B cell (primary cell): ENCODE measurements around the gene RANBP10. TPM values are rescaled to one million over a fixed set of nuclear protein-coding genes. Genes with fewer than 3 reads are reported as not detected.

ENCODE experiments used
- ATAC-seq: fragments of 200-7000 bp; cut with Tn5 transposase; one replicate; pipeline ENCODE4 v1.10.0; 2021; ENCODE audit warnings: low read depth, mild to moderate bottlenecking, moderate number of reproducible peaks, moderate library complexity
- CTCF ChIA-PET: fragments of 350-600 bp; sonication (Branson Sonifier 250); formaldehyde crosslinking; loops from one replicate; lab custom pipeline; 2021; ENCODE audit warnings: antibody characterized with exemption, inconsistent platforms; lab: Charles Lee
- POLR2A ChIA-PET: fragments of 350-600 bp; sonication (Branson Sonifier 250); formaldehyde crosslinking; loops from one replicate; lab custom pipeline; 2021; ENCODE audit warnings: antibody characterized with exemption; lab: Charles Lee
- DNase-seq: peaks from one replicate; pipeline ENCODE4 v3.0.0; 2013
- H2AFZ ChIP-seq: 2 replicates; pipeline ENCODE4 v1.6.1; 2012; ENCODE audit warnings: mild to moderate bottlenecking, low read depth, low read length; ENCODE audit not compliant: insufficient read depth, poor library complexity, severe bottlenecking
- H3K27ac ChIP-seq, 2 donors: 1 replicate in 1 of 2; 2 replicates in 1 of 2; pipeline ENCODE4 v1.5.1; 2012 to 2013; ENCODE audit warnings: low read length in 2 of 2, mild to moderate bottlenecking in 2 of 2, moderate library complexity in 1 of 2
- H3K27me3 ChIP-seq, 4 experiments: fragments of 200-600 bp in 1 of 4; sonication (generic) in 1 of 4; replicated peaks in 1 of 4; 1 replicate in 2 of 4; 2 replicates in 2 of 4; pipeline versions ENCODE4 v1.6.1 to v1.7.0; 2013 to 2016; ENCODE audit warnings: low read length in 3 of 4, mild to moderate bottlenecking in 2 of 4, mixed read lengths in 1 of 4, moderate library complexity in 1 of 4; ENCODE audit not compliant: insufficient read depth in 4 of 4, control insufficient read depth in 3 of 4; ENCODE audit errors: control extremely low read depth in 1 of 4
- H3K36me3 ChIP-seq, 2 experiments: replicated peaks in 1 of 2; 1 replicate in 1 of 2; 2 replicates in 1 of 2; pipeline versions ENCODE4 v1.6.1 to v1.7.1; 2013; ENCODE audit warnings: low read length in 1 of 2; ENCODE audit not compliant: insufficient read depth in 2 of 2, control insufficient read depth in 1 of 2; ENCODE audit errors: control extremely low read depth in 1 of 2, extremely low read depth in 1 of 2
- H3K4me1 ChIP-seq, 2 donors: fragments of 200-600 bp in 1 of 2; sonication (generic) in 1 of 2; 1 replicate in 1 of 2; 2 replicates in 1 of 2; pipeline versions ENCODE4 v1.5.1 to v1.6.1; 2013 to 2017; ENCODE audit warnings: low read length in 2 of 2; ENCODE audit not compliant: control insufficient read depth in 2 of 2, insufficient read depth in 2 of 2
- H3K4me2 ChIP-seq: replicated peaks from 2 replicates; pipeline ENCODE3; 2012; ENCODE audit warnings: mild to moderate bottlenecking, low read depth, low read length; ENCODE audit not compliant: poor library complexity, severe bottlenecking
- H3K4me3 ChIP-seq, 5 experiments: fragments of 200-600 bp in 1 of 5; sonication (generic) in 1 of 5; 1 replicate in 3 of 5; 2 replicates in 2 of 5; pipeline versions ENCODE4 v1.5.1 to v1.7.0; 2011 to 2016; ENCODE audit warnings: low read length in 4 of 5, mild to moderate bottlenecking in 4 of 5, low read depth in 2 of 5, control low read depth in 1 of 5, moderate library complexity in 1 of 5; ENCODE audit not compliant: insufficient read depth in 1 of 5; ENCODE audit errors: control extremely low read depth in 1 of 5, extremely low read depth in 1 of 5
- H3K79me2 ChIP-seq: fragments of 200-600 bp; sonication (generic); one replicate; pipeline ENCODE4 v1.6.0; 2016; ENCODE audit warnings: low read length; ENCODE audit not compliant: control insufficient read depth, insufficient read depth
- H3K9ac ChIP-seq: fragments of 200-600 bp; sonication (generic); 2 replicates; pipeline ENCODE4 v1.6.1; 2017; ENCODE audit warnings: mild to moderate bottlenecking, low read length, moderate library complexity
- H3K9me3 ChIP-seq, 3 donors: one replicate each; pipeline versions ENCODE4 v1.6.1 to v1.7.1; 2013; ENCODE audit warnings: low read length in 2 of 3; ENCODE audit not compliant: control insufficient read depth in 2 of 3, insufficient read depth in 1 of 3; ENCODE audit errors: control extremely low read depth in 1 of 3
- H4K20me1 ChIP-seq: 2 replicates; pipeline ENCODE4 v1.6.0; 2012; ENCODE audit warnings: mild to moderate bottlenecking, low read length; ENCODE audit not compliant: insufficient read depth, control insufficient read depth, poor library complexity, severe bottlenecking
- H3K27ac Mint-ChIP-seq: one replicate; pipeline ENCODE4 v1.8.0; 2021; ENCODE audit warnings: mixed read lengths
- H3K27me3 Mint-ChIP-seq: one replicate; pipeline ENCODE4 v1.8.0; 2021; ENCODE audit warnings: mixed read lengths
- H3K4me1 Mint-ChIP-seq: one replicate; pipeline ENCODE4 v1.8.0; 2021; ENCODE audit warnings: mixed read lengths
- H3K4me3 Mint-ChIP-seq: one replicate; pipeline ENCODE4 v1.8.0; 2021; ENCODE audit warnings: mixed read lengths
- H3K9me3 Mint-ChIP-seq: one replicate; pipeline ENCODE4 v1.8.0; 2022; ENCODE audit warnings: mixed read lengths; ENCODE audit not compliant: insufficient read depth
- EZH2 ChIP-seq: IDR thresholded peaks from 2 replicates; pipeline ENCODE4 v1.6.1; 2012; ENCODE audit warnings: borderline replicate concordance, low read depth, mild to moderate bottlenecking, moderate library complexity, low read length; ENCODE audit not compliant: insufficient read depth, poor library complexity, severe bottlenecking
- WGBS: methylation state at CpG from one replicate; pipeline ENCODE4 v1.1.5; 2013; ENCODE audit warnings: missing lambda C conversion rate; ENCODE audit not compliant: insufficient coverage; 5-methylcytosine and 5-hydroxymethylcytosine counted together
- intact Hi-C: fragments of 100-400 bp; cut with micrococcal nuclease; formaldehyde crosslinking; loops from one replicate; pipeline ENCODE4 v1.10.0; 2022
- polyA plus RNA-seq: library from polyadenylated mRNA; depleted of rRNA; stranded (reverse); fragments of >200 nt; gene quantifications from 2 replicates; pipeline ENCODE4 v1.2.3, GENCODE V29; 2012
- total RNA-seq, 2 donors: library from RNA; stranded (reverse); fragments of 120-200 nt in 1 of 2; gene quantifications; 1 replicate in 1 of 2; 2 replicates in 1 of 2; pipeline versions ENCODE4 v1.2.3 to v1.2.4, GENCODE V29; 2013 to 2022
- TF ChIP-seq, protein P1 (sequence below): fragments of 200-600 bp; IDR thresholded peaks from one replicate; pipeline ENCODE4 v1.8.0; 2022; ENCODE audit warnings: antibody characterized with exemption, mild to moderate bottlenecking

The RANBP10 gene
- total and polyA plus RNA-seq, 2 donors (not counting 1 experiment from before 2014, with no cell fraction given), result 29.0 to 32.2 TPM

DNA sequence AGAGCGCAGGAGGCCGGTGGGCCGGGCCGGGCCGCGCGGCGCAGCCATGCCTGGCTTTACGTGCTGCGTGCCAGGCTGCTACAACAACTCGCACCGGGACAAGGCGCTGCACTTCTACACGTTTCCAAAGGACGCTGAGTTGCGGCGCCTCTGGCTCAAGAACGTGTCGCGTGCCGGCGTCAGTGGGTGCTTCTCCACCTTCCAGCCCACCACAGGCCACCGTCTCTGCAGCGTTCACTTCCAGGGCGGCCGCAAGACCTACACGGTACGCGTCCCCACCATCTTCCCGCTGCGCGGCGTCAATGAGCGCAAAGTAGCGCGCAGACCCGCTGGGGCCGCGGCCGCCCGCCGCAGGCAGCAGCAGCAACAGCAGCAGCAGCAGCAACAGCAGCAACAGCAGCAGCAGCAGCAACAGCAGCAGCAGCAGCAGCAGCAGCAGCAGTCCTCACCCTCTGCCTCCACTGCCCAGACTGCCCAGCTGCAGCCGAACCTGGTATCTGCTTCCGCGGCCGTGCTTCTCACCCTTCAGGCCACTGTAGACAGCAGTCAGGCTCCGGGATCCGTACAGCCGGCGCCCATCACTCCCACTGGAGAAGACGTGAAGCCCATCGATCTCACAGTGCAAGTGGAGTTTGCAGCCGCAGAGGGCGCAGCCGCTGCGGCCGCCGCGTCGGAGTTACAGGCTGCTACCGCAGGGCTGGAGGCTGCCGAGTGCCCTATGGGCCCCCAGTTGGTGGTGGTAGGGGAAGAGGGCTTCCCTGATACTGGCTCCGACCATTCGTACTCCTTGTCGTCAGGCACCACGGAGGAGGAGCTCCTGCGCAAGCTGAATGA lies 36.4 kb upstream of the RANBP10 start:
- Mint-ChIP-seq H3K27ac (peak overlapping the region; percentile 97), H3K4me1 (peaks cover 40% of the 10 kb centered on the region), H3K27me3 (no peaks in the 10 kb centered on the region), H3K9me3 (no peaks in the 10 kb centered on the region), H3K4me3 (peak overlapping the region; percentile 95)
- ChIA-PET CTCF (interaction anchor here (1.0 to 3.0 kb wide), 3 partner anchors 22 to 198 kb away, joined by 3 to 13 read pairs (median 3); no protein-coding TSS in a partner anchor), POLR2A (interaction anchor here (0.8 kb wide), 1 partner anchor 10 kb away, joined by 3 read pairs; no protein-coding TSS in a partner anchor)
- H3K36me3 ChIP-seq, result no peaks in the 10 kb centered on the region
- peak; percentile 23 for ATAC-seq
- H3K79me2 ChIP-seq, result peaks cover 31% of the 10 kb centered on the region
- peaks cover 0 to 5% (median 0%) of the 10 kb centered on the region in 3 donors for H3K9me3 ChIP-seq
- peak; percentile 78 for DNase-seq
- peaks cover 34 to 47% of the 10 kb centered on the region in 2 donors for H3K4me1 ChIP-seq
- no peaks in the 10 kb centered on the region for H3K27me3 ChIP-seq
- intact Hi-C loops, result loop anchor here (1.0 to 10.0 kb wide), 9 partner anchors 9 to 1088 kb away; partner anchors contain the start of genes ACD, C16orf86, CTCF and DYNC1LI2
- H3K9ac ChIP-seq, result peak overlapping the region; percentile 83
- H4K20me1 ChIP-seq, result peaks cover 22% of the 10 kb centered on the region
- 1% methylated on average over 67 of the region's 67 CpGs for WGBS
- H3K4me3 ChIP-seq, result peak overlapping the region; percentile 42 to 91 (median 74)
- TF ChIP-seq EZH2, result no peak
- TF ChIP-seq, protein P1, sequence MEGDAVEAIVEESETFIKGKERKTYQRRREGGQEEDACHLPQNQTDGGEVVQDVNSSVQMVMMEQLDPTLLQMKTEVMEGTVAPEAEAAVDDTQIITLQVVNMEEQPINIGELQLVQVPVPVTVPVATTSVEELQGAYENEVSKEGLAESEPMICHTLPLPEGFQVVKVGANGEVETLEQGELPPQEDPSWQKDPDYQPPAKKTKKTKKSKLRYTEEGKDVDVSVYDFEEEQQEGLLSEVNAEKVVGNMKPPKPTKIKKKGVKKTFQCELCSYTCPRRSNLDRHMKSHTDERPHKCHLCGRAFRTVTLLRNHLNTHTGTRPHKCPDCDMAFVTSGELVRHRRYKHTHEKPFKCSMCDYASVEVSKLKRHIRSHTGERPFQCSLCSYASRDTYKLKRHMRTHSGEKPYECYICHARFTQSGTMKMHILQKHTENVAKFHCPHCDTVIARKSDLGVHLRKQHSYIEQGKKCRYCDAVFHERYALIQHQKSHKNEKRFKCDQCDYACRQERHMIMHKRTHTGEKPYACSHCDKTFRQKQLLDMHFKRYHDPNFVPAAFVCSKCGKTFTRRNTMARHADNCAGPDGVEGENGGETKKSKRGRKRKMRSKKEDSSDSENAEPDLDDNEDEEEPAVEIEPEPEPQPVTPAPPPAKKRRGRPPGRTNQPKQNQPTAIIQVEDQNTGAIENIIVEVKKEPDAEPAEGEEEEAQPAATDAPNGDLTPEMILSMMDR, result peak; percentile 43
- peak overlapping the region; percentile 25 to 87 for H3K27ac ChIP-seq
- H3K4me2 ChIP-seq, result peak overlapping the region; percentile 97
- peak overlapping the region; percentile 99 for H2AFZ ChIP-seq
